H9 (cell line): ENCODE measurements around the gene TMCO4. TPM values are rescaled to one million over a fixed set of nuclear protein-coding genes. Genes with fewer than 3 reads are reported as not detected.

Source experiments
- DNase-seq: peaks from one replicate; pipeline ENCODE4 v3.0.0-alpha.2; 2017
- H2AFZ ChIP-seq: one replicate; pipeline ENCODE4 v1.6.1; 2013; ENCODE audit warnings: mild to moderate bottlenecking, low read length, control low read depth, moderate library complexity
- H2AK5ac ChIP-seq: 2 replicates; pipeline ENCODE4 v1.6.1; 2013; ENCODE audit warnings: low read length, control low read depth, mixed read lengths; ENCODE audit not compliant: insufficient read length
- H2BK120ac ChIP-seq: one replicate; pipeline ENCODE4 v1.6.1; 2013; ENCODE audit warnings: low read depth, mild to moderate bottlenecking, low read length, control low read depth, inconsistent platforms; ENCODE audit not compliant: poor library complexity, severe bottlenecking
- H2BK12ac ChIP-seq: 2 replicates; pipeline ENCODE4 v1.6.1; 2013; ENCODE audit warnings: low read length, control low read depth, mixed read lengths, low read depth; ENCODE audit not compliant: insufficient read length
- H2BK15ac ChIP-seq: 2 replicates; pipeline ENCODE4 v1.6.1; 2013; ENCODE audit warnings: low read depth, low read length, control low read depth
- H2BK20ac ChIP-seq: one replicate; pipeline ENCODE4 v1.6.1; 2013; ENCODE audit warnings: low read depth, mild to moderate bottlenecking, low read length, control low read depth, inconsistent platforms; ENCODE audit not compliant: poor library complexity, severe bottlenecking
- H2BK5ac ChIP-seq: 2 replicates; pipeline ENCODE4 v1.6.1; 2013; ENCODE audit warnings: low read length, control low read depth, mixed read lengths; ENCODE audit not compliant: insufficient read length
- H3K14ac ChIP-seq: 2 replicates; pipeline ENCODE4 v1.6.1; 2013; ENCODE audit warnings: low read length, control low read depth; ENCODE audit not compliant: insufficient read depth
- H3K18ac ChIP-seq: 2 replicates; pipeline ENCODE4 v1.6.1; 2013; ENCODE audit warnings: low read depth, mild to moderate bottlenecking, mixed read lengths, low read length, control low read depth; ENCODE audit not compliant: insufficient read length
- H3K23ac ChIP-seq: 2 replicates; pipeline ENCODE4 v1.6.1; 2013; ENCODE audit warnings: low read length, control low read depth, mixed read lengths, low read depth; ENCODE audit not compliant: insufficient read length
- H3K23me2 ChIP-seq: 2 replicates; pipeline ENCODE4 v1.6.1; 2013; ENCODE audit warnings: low read depth, mild to moderate bottlenecking, mixed read lengths, low read length, control low read depth; ENCODE audit not compliant: insufficient read length, poor library complexity, severe bottlenecking
- H3K27ac ChIP-seq: 2 replicates; pipeline ENCODE4 v1.5.1; 2013; ENCODE audit warnings: low read length, control low read depth, mixed read lengths, low read depth; ENCODE audit not compliant: insufficient read length
- H3K27me3 ChIP-seq: 2 replicates; pipeline ENCODE4 v1.6.1; 2013; ENCODE audit warnings: low read length, control low read depth, inconsistent platforms; ENCODE audit not compliant: insufficient read depth
- H3K4ac ChIP-seq: 2 replicates; pipeline ENCODE4 v1.6.1; 2013; ENCODE audit warnings: low read depth, mild to moderate bottlenecking, control low read depth, inconsistent platforms, low read length, moderate library complexity
- H3K4me1 ChIP-seq: 2 replicates; pipeline ENCODE4 v1.6.1; 2013; ENCODE audit warnings: low read length, control low read depth, inconsistent platforms; ENCODE audit not compliant: insufficient read depth
- H3K4me2 ChIP-seq: 2 replicates; pipeline ENCODE4 v1.6.1; 2013; ENCODE audit warnings: low read length, control low read depth, mixed read lengths; ENCODE audit not compliant: insufficient read length, insufficient read depth
- H3K56ac ChIP-seq: 2 replicates; pipeline ENCODE4 v1.6.1; 2013; ENCODE audit warnings: low read depth, mild to moderate bottlenecking, mixed read lengths, low read length, control low read depth; ENCODE audit not compliant: insufficient read length
- H3K79me1 ChIP-seq: 2 replicates; pipeline ENCODE4 v1.6.1; 2013; ENCODE audit warnings: low read depth, mild to moderate bottlenecking, moderate library complexity, low read length, control low read depth, inconsistent platforms; ENCODE audit not compliant: insufficient read depth, poor library complexity, severe bottlenecking
- H3K79me2 ChIP-seq: 2 replicates; pipeline ENCODE4 v1.6.1; 2013; ENCODE audit warnings: low read length, control low read depth, inconsistent platforms; ENCODE audit not compliant: insufficient read depth
- H3K9ac ChIP-seq: 2 replicates; pipeline ENCODE4 v1.6.1; 2013; ENCODE audit warnings: low read length, control low read depth, mixed read lengths; ENCODE audit not compliant: insufficient read length; ENCODE audit errors: extremely low read depth
- H3K9me3 ChIP-seq: one replicate; pipeline ENCODE4 v1.6.1; 2013; ENCODE audit warnings: low read depth, low read length, inconsistent platforms; ENCODE audit not compliant: control insufficient read depth
- H3T11ph ChIP-seq: one replicate; pipeline ENCODE4 v1.6.1; 2013; ENCODE audit warnings: mild to moderate bottlenecking, low read length, control low read depth, inconsistent platforms
- H4K20me1 ChIP-seq: one replicate; pipeline ENCODE4 v1.6.1; 2013; ENCODE audit not compliant: control insufficient read depth, insufficient read length, insufficient read depth
- H4K5ac ChIP-seq: 2 replicates; pipeline ENCODE4 v1.6.1; 2013; ENCODE audit warnings: low read depth, mild to moderate bottlenecking, mixed read lengths, low read length, control low read depth; ENCODE audit not compliant: insufficient read length
- H4K8ac ChIP-seq: replicated peaks from 2 replicates; pipeline ENCODE4 v1.6.1; 2013; ENCODE audit warnings: low read length, control low read depth, mixed read lengths, low read depth; ENCODE audit not compliant: insufficient read length
- H4K91ac ChIP-seq: 2 replicates; pipeline ENCODE4 v1.6.1; 2013; ENCODE audit warnings: low read depth, mild to moderate bottlenecking, moderate library complexity, mixed read lengths, low read length, control low read depth; ENCODE audit not compliant: insufficient read length
- H3K27ac Mint-ChIP-seq, 3 experiments: 2 replicates in 2 of 3; 3 replicates in 1 of 3; pipeline ENCODE4 v1.8.0; 2020 to 2021; ENCODE audit warnings: mixed read lengths in 3 of 3, mild to moderate bottlenecking in 1 of 3, moderate library complexity in 1 of 3
- H3K27me3 Mint-ChIP-seq: 2 replicates; pipeline ENCODE4 v1.8.0; 2021; ENCODE audit warnings: low read depth, mild to moderate bottlenecking, moderate library complexity, mixed read lengths
- H3K36me3 Mint-ChIP-seq, 3 experiments: 2 replicates in 2 of 3; 3 replicates in 1 of 3; pipeline ENCODE4 v1.8.0; 2020 to 2021; ENCODE audit warnings: low read depth in 3 of 3, mixed read lengths in 3 of 3; ENCODE audit not compliant: insufficient read depth in 1 of 3
- H3K4me1 Mint-ChIP-seq, 2 experiments: 2 replicates each; pipeline ENCODE4 v1.8.0; 2020; ENCODE audit warnings: mixed read lengths in 2 of 2
- H3K4me3 Mint-ChIP-seq, 2 experiments: 2 replicates in 1 of 2; 3 replicates in 1 of 2; pipeline ENCODE4 v1.8.0; 2020 to 2021; ENCODE audit warnings: mild to moderate bottlenecking in 2 of 2, mixed read lengths in 2 of 2, moderate library complexity in 1 of 2
- H3K9me3 Mint-ChIP-seq, 2 experiments: 2 replicates in 1 of 2; 3 replicates in 1 of 2; pipeline ENCODE4 v1.8.0; 2020; ENCODE audit warnings: mild to moderate bottlenecking in 2 of 2, mixed read lengths in 2 of 2, moderate library complexity in 1 of 2
- WGBS: extraction: QIAGEN DNeasy Blood & Tissue Kit; methylation state at CpG from one replicate; pipeline ENCODE4 v1.1.7; 2013; ENCODE audit warnings: missing lambda C conversion rate, low lambda C conversion rate, mixed read lengths; ENCODE audit not compliant: insufficient read length; ENCODE audit errors: extremely low coverage; 5-methylcytosine and 5-hydroxymethylcytosine counted together
- total RNA-seq: library from RNA; stranded (reverse); gene quantifications from 2 replicates; pipeline ENCODE4 v1.2.1, GENCODE V29; 2021
- TF ChIP-seq, protein P1 (sequence below): fragments of 200-600 bp; sonication (generic); conservative IDR thresholded peaks from 3 replicates; pipeline ENCODE4 v1.8.0; 2021; ENCODE audit warnings: antibody characterized with exemption, mild to moderate bottlenecking

TMCO4 gene
- total RNA-seq, 1 experiment from 2014 or later, result 4.0 TPM

- Mint-ChIP-seq H3K4me3 (no peak overlapping the region), H3K27ac (peak overlapping the region in 1 of 3 experiments; percentile 83; a peak in 1 of 7 replicates), H3K4me1 (peaks cover 20 to 33% of the 10 kb centered on the region in 2 experiments), H3K9me3 (no peaks in the 10 kb centered on the region), H3K27me3 (peaks cover 17% of the 10 kb centered on the region), H3K36me3 (no peaks in the 10 kb centered on the region)
- Histone ChIP-seq H2BK20ac (no peak overlapping the region), H2BK12ac (no peak overlapping the region), H4K91ac (no peak overlapping the region), H2BK120ac (no peak overlapping the region), H3K23me2 (no peaks in the 10 kb centered on the region), H3K18ac (no peak overlapping the region), H3K4me1 (no peaks in the 10 kb centered on the region), H2AFZ (no peak overlapping the region), H3K4ac (no peak overlapping the region), H4K5ac (no peak overlapping the region), H4K20me1 (no peaks in the 10 kb centered on the region), H3K79me1 (no peaks in the 10 kb centered on the region), H2BK5ac (no peak overlapping the region), H3K9ac (no peak overlapping the region), H2AK5ac (no peak overlapping the region), H3K27ac (no peak overlapping the region), H3K23ac (no peak overlapping the region), H3K14ac (no peak overlapping the region), H4K8ac (no peak overlapping the region), H3T11ph (no peak overlapping the region), H3K9me3 (no peaks in the 10 kb centered on the region), H3K27me3 (peaks cover 2% of the 10 kb centered on the region; the same call in 1 of the 2 replicates), H3K56ac (no peak overlapping the region), H2BK15ac (no peak overlapping the region), H3K4me2 (no peak overlapping the region), H3K79me2 (no peaks in the 10 kb centered on the region)
- TF ChIP-seq, protein P1, sequence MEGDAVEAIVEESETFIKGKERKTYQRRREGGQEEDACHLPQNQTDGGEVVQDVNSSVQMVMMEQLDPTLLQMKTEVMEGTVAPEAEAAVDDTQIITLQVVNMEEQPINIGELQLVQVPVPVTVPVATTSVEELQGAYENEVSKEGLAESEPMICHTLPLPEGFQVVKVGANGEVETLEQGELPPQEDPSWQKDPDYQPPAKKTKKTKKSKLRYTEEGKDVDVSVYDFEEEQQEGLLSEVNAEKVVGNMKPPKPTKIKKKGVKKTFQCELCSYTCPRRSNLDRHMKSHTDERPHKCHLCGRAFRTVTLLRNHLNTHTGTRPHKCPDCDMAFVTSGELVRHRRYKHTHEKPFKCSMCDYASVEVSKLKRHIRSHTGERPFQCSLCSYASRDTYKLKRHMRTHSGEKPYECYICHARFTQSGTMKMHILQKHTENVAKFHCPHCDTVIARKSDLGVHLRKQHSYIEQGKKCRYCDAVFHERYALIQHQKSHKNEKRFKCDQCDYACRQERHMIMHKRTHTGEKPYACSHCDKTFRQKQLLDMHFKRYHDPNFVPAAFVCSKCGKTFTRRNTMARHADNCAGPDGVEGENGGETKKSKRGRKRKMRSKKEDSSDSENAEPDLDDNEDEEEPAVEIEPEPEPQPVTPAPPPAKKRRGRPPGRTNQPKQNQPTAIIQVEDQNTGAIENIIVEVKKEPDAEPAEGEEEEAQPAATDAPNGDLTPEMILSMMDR, result no peak
- no peak for DNase-seq
- WGBS, result no CpG with 5 or more reads among the region's 10 CpGs
These were observed 142.2 kb downstream of the TMCO4 start for GRCh38 chr1:19657511-19657910.
